ENCODE measurements around the gene ITGA8. TPM values are rescaled to one million over a fixed set of nuclear protein-coding genes. Genes with fewer than 3 reads are reported as not detected.
"Not testable (repeated sequence)": the region's sequence is repeated elsewhere in the genome, so short reads cannot be mapped to it uniquely, and the experiment has no call there.

The ITGA8 gene
- 0.27 and 0.37 TPM in 2 replicates for total RNA-seq
- long read RNA-seq, partial matches to known transcripts, result 1 of 1 reads
- long read RNA-seq, other reads (novel, unspliced or antisense), result 0 of 1 reads

DNA sequence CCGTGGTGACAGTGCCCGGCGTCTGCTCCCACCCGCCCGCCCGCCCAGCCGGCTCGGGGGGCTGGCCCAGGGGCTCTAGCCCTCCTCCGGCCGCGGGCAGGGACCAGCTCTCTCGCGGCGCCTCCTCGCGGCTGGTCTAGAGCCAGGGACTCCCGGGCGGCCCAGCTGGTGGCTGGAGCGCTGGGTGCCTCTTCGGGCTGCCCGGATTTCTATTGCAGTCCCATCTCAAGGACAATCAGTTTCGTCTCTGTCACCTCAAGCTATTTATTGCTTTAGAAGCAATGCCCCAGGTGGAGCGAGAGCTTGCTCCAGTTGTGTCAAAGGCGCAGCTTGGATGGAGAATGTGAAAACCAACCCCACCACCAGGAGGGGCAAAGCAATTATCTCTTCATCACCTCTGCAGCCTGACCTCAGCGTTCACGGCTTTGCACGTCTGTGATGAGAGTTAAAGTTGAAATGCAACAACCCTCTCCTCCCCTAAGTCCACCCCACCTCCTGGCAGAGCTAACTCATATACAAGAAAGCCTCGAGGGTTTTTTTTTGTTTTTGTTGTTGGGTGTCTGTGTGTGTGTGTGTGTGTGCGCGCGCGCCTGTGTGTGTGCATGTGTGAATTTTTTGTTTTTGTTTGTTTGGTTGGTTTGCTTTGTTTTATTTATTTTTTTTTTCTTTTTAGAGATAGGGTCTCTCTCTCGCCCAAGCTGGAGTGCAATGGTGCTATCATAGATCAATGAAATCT is at the start of gene ITGA8:
ITGA8 (minus strand) TSS at position 24 of the 736 bp plus-strand sequence. CDS start 151 bp downstream, outside the sequence.
- Mint-ChIP-seq H3K4me1 (peaks cover 7% of the 10 kb centered on the region), H3K9me3 (no peaks in the 10 kb centered on the region), H3K36me3 (ENCODE audit: low read depth) (no peaks in the 10 kb centered on the region), H3K27me3 (ENCODE audit: low read depth) (peaks cover 66% of the 10 kb centered on the region), H3K27ac (ENCODE audit: unreplicated experiment) (no peak within 1 kb of the TSS), H3K4me3 (peak within 1 kb of the TSS; percentile 90)
- TF ChIP-seq, protein P1, sequence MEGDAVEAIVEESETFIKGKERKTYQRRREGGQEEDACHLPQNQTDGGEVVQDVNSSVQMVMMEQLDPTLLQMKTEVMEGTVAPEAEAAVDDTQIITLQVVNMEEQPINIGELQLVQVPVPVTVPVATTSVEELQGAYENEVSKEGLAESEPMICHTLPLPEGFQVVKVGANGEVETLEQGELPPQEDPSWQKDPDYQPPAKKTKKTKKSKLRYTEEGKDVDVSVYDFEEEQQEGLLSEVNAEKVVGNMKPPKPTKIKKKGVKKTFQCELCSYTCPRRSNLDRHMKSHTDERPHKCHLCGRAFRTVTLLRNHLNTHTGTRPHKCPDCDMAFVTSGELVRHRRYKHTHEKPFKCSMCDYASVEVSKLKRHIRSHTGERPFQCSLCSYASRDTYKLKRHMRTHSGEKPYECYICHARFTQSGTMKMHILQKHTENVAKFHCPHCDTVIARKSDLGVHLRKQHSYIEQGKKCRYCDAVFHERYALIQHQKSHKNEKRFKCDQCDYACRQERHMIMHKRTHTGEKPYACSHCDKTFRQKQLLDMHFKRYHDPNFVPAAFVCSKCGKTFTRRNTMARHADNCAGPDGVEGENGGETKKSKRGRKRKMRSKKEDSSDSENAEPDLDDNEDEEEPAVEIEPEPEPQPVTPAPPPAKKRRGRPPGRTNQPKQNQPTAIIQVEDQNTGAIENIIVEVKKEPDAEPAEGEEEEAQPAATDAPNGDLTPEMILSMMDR (conservative IDR thresholded peaks at IDR 0.05), result peak; percentile 59
- DNase-seq (ENCODE audit: low read depth, low spot score), result peak; percentile 51

DNA sequence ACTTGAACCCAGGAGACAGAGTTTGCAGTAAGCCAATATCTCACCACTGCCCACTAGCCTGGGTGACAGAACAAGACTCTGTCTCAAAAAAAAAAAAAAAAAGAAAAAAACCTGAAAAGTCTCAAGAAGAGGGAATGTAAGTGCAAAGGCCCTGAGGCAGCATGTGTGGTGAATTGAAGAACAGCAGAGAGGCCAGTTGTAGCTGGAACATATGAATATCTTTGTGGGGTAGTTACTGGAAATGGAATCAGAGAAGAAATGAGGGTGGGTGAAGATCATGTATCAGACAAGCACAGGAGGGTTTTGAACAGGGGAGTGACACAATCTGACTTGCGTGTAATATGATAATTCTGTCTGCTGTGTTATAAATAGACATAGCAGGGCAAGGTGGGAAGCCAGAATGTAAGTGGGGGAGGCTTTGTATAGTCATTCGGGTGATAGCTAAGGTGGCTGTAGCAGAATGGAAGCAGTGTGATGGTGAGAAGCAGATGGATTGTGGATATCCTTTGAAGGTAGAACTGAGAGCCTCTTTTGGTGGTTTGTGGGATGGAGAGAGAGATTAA is 45.3 kb upstream of the ITGA8 start:
- no peak overlapping the region for H3K27ac Mint-ChIP-seq (ENCODE audit: unreplicated experiment)
- no peak for DNase-seq (ENCODE audit: low read depth, low spot score)
- no peak overlapping the region for H3K4me3 Mint-ChIP-seq
- H3K27me3 Mint-ChIP-seq (ENCODE audit: low read depth), result no peaks in the 10 kb centered on the region
- peaks cover 3% of the 10 kb centered on the region for H3K9me3 Mint-ChIP-seq
- peaks cover 9% of the 10 kb centered on the region for H3K36me3 Mint-ChIP-seq (ENCODE audit: low read depth)
- TF ChIP-seq, protein P1 (conservative IDR thresholded peaks at IDR 0.05), result no peak
- no peaks in the 10 kb centered on the region for H3K4me1 Mint-ChIP-seq

DNA sequence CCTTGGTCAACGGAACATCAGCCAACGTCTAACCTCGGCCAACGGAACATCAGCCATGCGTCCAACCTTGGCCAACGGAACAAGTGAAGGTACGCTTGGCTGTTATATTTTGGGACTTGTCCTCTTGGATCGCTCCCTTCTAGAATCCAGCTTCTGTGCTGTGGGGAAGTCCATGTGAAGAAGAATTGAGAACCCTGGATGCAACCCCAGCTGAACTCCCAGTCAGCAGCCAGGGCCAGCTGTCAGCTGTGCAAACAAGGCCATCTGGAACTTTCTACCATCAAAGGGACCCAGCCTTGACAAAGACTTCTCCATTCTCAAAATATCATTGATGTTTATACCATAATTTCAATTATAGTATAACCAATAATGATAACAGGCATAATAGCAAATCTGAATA is 43.3 kb upstream of the ITGA8 start:
- Mint-ChIP-seq H3K27ac (ENCODE audit: unreplicated experiment) (no peak overlapping the region), H3K4me1 (no peaks in the 10 kb centered on the region), H3K27me3 (ENCODE audit: low read depth) (no peaks in the 10 kb centered on the region), H3K36me3 (ENCODE audit: low read depth) (peaks cover 9% of the 10 kb centered on the region), H3K9me3 (peaks cover 3% of the 10 kb centered on the region), H3K4me3 (no peak overlapping the region)
- DNase-seq (ENCODE audit: low read depth, low spot score), result no peak
- TF ChIP-seq, protein P1 (conservative IDR thresholded peaks at IDR 0.05), result no peak

DNA sequence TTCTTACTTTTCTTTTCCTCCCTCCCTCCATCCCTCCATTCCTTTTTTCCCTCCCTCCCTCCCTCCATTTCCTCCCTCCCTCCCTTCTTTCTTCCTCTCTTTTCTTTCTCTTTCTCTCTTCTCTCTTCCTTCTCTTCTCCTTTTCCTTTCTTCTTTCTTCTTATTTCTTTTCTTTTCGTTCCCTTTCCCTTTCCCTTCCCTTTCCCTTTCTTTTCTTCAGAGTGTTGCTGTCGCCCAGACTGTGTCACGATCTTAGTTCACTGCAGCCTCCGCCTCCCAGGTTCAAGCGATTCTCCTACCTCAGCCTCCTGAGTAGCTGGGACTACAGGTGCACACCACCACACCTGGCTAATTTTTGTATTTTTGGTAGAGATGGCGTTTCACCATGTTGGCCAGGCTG is 42.5 kb upstream of the ITGA8 start:
- not testable (repeated sequence) for H3K4me3 Mint-ChIP-seq; DNase-seq (ENCODE audit: low read depth, low spot score); H3K27ac Mint-ChIP-seq (ENCODE audit: unreplicated experiment); H3K36me3 Mint-ChIP-seq (ENCODE audit: low read depth); H3K4me1 Mint-ChIP-seq; H3K27me3 Mint-ChIP-seq (ENCODE audit: low read depth); H3K9me3 Mint-ChIP-seq

DNA sequence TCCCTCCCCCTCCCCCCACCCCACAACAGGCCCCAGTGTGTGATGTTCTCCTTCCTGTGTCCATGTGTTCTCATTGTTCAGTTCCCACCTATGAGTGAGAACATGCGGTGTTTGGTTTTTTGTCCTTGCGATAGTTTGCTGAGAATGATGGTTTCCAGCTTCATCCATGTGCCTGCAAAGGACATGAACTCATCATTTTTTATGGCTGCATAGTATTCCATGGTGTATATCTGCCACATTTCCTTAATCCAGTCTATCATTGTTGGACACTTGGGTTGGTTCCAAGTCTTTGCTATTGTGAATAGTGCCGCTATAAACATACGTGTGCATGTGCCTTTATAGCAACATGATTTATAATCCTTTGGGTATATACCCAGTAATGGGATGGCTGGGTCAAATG is 41.5 kb upstream of the ITGA8 start:
- not testable (repeated sequence) for H3K9me3 Mint-ChIP-seq; H3K27ac Mint-ChIP-seq (ENCODE audit: unreplicated experiment); DNase-seq (ENCODE audit: low read depth, low spot score); H3K4me3 Mint-ChIP-seq; H3K36me3 Mint-ChIP-seq (ENCODE audit: low read depth); H3K4me1 Mint-ChIP-seq; H3K27me3 Mint-ChIP-seq (ENCODE audit: low read depth)

DNA sequence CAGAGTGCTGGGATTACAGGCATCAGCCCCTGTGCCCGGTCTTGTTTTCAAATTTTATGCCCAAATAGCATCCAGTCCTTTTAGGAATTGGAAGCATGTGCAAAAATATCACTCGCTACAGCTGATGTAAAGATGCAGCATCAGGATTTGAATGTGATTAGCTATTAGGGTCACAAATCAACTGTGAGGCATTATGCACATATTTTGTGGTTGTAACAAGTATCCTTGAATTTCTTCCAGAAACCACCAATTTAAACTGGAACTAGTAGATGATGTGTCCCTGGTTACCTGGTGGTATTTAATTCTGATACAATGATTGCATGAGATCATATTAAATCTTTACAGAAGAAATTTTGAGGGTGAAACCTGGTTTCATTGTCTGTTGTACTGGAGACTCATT is 41.0 kb upstream of the ITGA8 start:
- Mint-ChIP-seq H3K36me3 (ENCODE audit: low read depth) (peaks cover 7% of the 10 kb centered on the region), H3K9me3 (peaks cover 3% of the 10 kb centered on the region), H3K27ac (ENCODE audit: unreplicated experiment) (no peak overlapping the region), H3K27me3 (ENCODE audit: low read depth) (peaks cover 9% of the 10 kb centered on the region), H3K4me3 (no peak overlapping the region), H3K4me1 (no peaks in the 10 kb centered on the region)
- no peak for DNase-seq (ENCODE audit: low read depth, low spot score)
- TF ChIP-seq, protein P1 (conservative IDR thresholded peaks at IDR 0.05), result no peak

Measured in neural crest cell (in vitro differentiated cells).